SH-SY5Y (cell line): ENCODE data around the gene SUMO4.

Experiments
- GATA2 ChIP-seq: IDR thresholded peaks from 2 replicates; pipeline ENCODE4 v1.6.1; 2011; ENCODE audit warnings: mild to moderate bottlenecking, low read depth, low read length
- GATA3 ChIP-seq: IDR thresholded peaks from 2 replicates; pipeline ENCODE4 v1.6.1; 2011; ENCODE audit warnings: low read depth, mild to moderate bottlenecking, low read length, moderate library complexity

GRCh38 chr6:149372062-149372461, 28.0 kb upstream of the SUMO4 start:
- TF ChIP-seq GATA2 (no peak), GATA3 (no peak)
